GM06990 (cell line): Measurements from ENCODE around the gene KCNG3.

Experiments used
- DNase-seq: peaks from one replicate; pipeline ENCODE4 v3.0.0-alpha.2; 2011; ENCODE audit not compliant: insufficient read length; ENCODE audit errors: extremely low read depth
- H3K27me3 ChIP-seq: replicated peaks from 2 replicates; pipeline ENCODE4 v1.6.0; 2011; ENCODE audit warnings: low read length; ENCODE audit not compliant: control insufficient read depth, insufficient read depth
- H3K36me3 ChIP-seq: 2 replicates; pipeline ENCODE4 v1.5.1; 2011; ENCODE audit warnings: low read length; ENCODE audit not compliant: control insufficient read depth, insufficient read depth
- H3K4me3 ChIP-seq: replicated peaks from 2 replicates; pipeline ENCODE4 v1.5.1; 2011; ENCODE audit warnings: low read depth, mild to moderate bottlenecking, control low read depth, low read length
- TF ChIP-seq, protein P1 (sequence below): IDR thresholded peaks from 2 replicates; pipeline ENCODE4 v1.5.1; 2011; ENCODE audit warnings: low read length, control low read depth, mild to moderate bottlenecking, inconsistent platforms; ENCODE audit not compliant: insufficient read depth, poor library complexity, severe bottlenecking

The KCNG3 gene

DNA sequence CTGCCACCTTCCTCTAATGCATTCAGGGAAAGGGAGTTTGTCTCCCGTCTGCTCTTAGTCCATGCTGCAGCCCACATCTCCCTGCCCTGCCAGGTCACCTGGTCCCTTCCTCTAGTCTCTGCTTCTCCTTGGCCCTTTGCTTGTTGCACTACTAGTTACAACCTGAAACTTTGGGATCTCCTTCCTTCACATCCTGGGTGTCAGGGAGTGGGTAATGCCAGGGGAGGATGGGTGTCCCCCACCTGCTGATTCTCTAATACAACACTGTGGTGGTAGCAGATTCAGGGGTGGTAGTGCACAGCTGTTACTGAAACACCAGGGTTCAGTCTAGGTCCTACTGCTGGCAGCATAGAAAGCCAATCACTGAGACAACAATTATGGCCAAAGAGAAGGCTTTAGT lies 101.6 kb downstream of the KCNG3 start:
- H3K4me3 ChIP-seq, result no peak overlapping the region
- no peaks in the 10 kb centered on the region; the same call in 1 of the 2 replicates for H3K27me3 ChIP-seq
- no peak for DNase-seq
- no peaks in the 10 kb centered on the region for H3K36me3 ChIP-seq
- TF ChIP-seq, protein P1, sequence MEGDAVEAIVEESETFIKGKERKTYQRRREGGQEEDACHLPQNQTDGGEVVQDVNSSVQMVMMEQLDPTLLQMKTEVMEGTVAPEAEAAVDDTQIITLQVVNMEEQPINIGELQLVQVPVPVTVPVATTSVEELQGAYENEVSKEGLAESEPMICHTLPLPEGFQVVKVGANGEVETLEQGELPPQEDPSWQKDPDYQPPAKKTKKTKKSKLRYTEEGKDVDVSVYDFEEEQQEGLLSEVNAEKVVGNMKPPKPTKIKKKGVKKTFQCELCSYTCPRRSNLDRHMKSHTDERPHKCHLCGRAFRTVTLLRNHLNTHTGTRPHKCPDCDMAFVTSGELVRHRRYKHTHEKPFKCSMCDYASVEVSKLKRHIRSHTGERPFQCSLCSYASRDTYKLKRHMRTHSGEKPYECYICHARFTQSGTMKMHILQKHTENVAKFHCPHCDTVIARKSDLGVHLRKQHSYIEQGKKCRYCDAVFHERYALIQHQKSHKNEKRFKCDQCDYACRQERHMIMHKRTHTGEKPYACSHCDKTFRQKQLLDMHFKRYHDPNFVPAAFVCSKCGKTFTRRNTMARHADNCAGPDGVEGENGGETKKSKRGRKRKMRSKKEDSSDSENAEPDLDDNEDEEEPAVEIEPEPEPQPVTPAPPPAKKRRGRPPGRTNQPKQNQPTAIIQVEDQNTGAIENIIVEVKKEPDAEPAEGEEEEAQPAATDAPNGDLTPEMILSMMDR, result no peak
